Measurements from ENCODE around the gene PCDHGB4. TPM values are rescaled to one million over a fixed set of nuclear protein-coding genes. Genes with fewer than 3 reads are reported as not detected.
"Not testable (repeated sequence)": the region's sequence is repeated elsewhere in the genome, so short reads cannot be mapped to it uniquely, and the experiment has no call there.

Gene PCDHGB4
- polyA plus RNA-seq, 1 donor from 2014 or later, result 9.3 TPM

DNA sequence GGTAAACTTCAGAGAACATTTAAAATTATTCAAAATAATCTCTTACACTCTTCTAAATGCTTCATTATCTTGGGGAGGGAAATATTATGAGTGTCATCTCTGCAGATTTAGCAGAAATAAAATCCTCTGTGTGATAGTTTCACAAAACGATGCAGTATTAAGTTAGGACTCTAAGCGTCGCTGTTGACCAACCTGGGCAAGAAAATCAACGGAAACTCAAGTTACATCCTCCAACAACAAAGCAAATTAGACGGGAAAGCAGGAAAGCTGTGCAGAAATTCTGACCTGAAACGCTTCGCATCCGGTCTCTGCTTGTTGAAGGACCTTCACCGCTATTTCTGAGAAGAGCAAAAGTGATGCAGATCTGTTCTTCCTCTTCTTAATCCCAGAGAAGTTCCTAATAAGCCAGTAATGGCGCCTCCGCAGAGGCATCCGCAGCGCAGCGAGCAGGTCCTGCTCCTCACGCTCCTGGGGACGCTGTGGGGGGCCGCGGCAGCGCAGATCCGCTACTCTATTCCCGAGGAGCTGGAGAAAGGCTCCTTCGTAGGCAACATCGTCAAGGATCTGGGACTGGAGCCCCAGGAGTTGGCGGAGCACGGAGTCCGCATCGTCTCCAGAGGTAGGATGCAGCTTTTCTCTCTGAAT is 13.7 kb upstream of the PCDHGB4 start, which contains the start of gene PCDHGA6:
PCDHGA6 (plus strand) TSS at position 219 of the 645 bp plus-strand sequence; CDS start at position 412, 193 bp downstream.
- H3F3A ChIP-seq (ENCODE audit: insufficient read depth, low read length, poor library complexity, severe bottlenecking), result no peaks in the 10 kb centered on the region
- H3K9me3 ChIP-seq (ENCODE audit: low read length), result peaks cover 35% of the 10 kb centered on the region
- no peaks in the 10 kb centered on the region for H3K36me3 ChIP-seq (ENCODE audit: insufficient read depth, low read length)
- no peak within 1 kb of the TSS for H3K4me3 ChIP-seq (ENCODE audit: low read length)
- no peaks in the 10 kb centered on the region for H3K27me3 ChIP-seq (ENCODE audit: insufficient read depth, low read depth, low read length)
- H4K20me1 ChIP-seq (ENCODE audit: insufficient read depth), result no peaks in the 10 kb centered on the region
- no peak for TF ChIP-seq RAD21 (conservative IDR thresholded peaks at IDR 0.05)
- H3K4me2 ChIP-seq (ENCODE audit: low read length), result no peak within 1 kb of the TSS
- no peak within 1 kb of the TSS for H2AFZ ChIP-seq (ENCODE audit: low read depth, low read length)
- H3K9me2 ChIP-seq (ENCODE audit: insufficient read depth, low read length), result no peaks in the 10 kb centered on the region
- H3K79me2 ChIP-seq (replicated peaks; ENCODE audit: insufficient read depth, low read length), result no peaks in the 10 kb centered on the region
- no peak within 1 kb of the TSS for H3K9ac ChIP-seq (ENCODE audit: low read length)
- no peak within 1 kb of the TSS for H3K27ac ChIP-seq (ENCODE audit: low read length)

DNA sequence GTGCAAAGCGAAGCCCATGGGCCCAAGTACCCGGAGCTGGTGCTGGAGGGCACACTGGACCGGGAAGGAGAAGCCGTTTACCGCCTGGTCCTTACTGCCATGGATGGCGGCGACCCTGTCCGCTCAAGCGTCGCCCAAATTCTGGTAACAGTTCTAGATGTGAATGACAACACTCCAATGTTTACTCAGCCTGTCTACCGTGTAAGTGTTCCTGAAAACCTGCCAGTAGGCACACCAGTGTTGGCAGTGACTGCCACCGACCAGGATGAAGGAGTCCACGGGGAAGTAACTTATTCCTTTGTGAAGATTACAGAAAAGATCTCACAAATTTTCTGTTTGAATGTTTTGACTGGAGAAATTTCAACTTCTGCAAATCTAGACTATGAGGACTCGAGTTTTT is 12.9 kb upstream of the PCDHGB4 start:
- H3K4me3 ChIP-seq (ENCODE audit: low read length), result no peak overlapping the region
- H3K9me3 ChIP-seq (ENCODE audit: low read length), result peaks cover 35% of the 10 kb centered on the region
- H3K27me3 ChIP-seq (ENCODE audit: insufficient read depth, low read depth, low read length), result no peaks in the 10 kb centered on the region
- no peak overlapping the region for H3K27ac ChIP-seq (ENCODE audit: low read length)
- H3K79me2 ChIP-seq (replicated peaks; ENCODE audit: insufficient read depth, low read length), result no peaks in the 10 kb centered on the region
- no peak overlapping the region for H3K9ac ChIP-seq (ENCODE audit: low read length)
- H3K9me2 ChIP-seq (ENCODE audit: insufficient read depth, low read length), result no peaks in the 10 kb centered on the region
- H3F3A ChIP-seq (ENCODE audit: insufficient read depth, low read length, poor library complexity, severe bottlenecking), result no peaks in the 10 kb centered on the region
- H4K20me1 ChIP-seq (ENCODE audit: insufficient read depth), result no peaks in the 10 kb centered on the region
- TF ChIP-seq SMC3 (conservative IDR thresholded peaks at IDR 0.05; ENCODE audit: poor library complexity) (no peak), EP300 (conservative IDR thresholded peaks at IDR 0.05; ENCODE audit: poor library complexity, severe bottlenecking) (no peak)
- TF ChIP-seq, protein P1, sequence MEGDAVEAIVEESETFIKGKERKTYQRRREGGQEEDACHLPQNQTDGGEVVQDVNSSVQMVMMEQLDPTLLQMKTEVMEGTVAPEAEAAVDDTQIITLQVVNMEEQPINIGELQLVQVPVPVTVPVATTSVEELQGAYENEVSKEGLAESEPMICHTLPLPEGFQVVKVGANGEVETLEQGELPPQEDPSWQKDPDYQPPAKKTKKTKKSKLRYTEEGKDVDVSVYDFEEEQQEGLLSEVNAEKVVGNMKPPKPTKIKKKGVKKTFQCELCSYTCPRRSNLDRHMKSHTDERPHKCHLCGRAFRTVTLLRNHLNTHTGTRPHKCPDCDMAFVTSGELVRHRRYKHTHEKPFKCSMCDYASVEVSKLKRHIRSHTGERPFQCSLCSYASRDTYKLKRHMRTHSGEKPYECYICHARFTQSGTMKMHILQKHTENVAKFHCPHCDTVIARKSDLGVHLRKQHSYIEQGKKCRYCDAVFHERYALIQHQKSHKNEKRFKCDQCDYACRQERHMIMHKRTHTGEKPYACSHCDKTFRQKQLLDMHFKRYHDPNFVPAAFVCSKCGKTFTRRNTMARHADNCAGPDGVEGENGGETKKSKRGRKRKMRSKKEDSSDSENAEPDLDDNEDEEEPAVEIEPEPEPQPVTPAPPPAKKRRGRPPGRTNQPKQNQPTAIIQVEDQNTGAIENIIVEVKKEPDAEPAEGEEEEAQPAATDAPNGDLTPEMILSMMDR (IDR thresholded peaks at IDR 0.05; ENCODE audit: poor library complexity, severe bottlenecking), result no peak
- H3K4me2 ChIP-seq (ENCODE audit: low read length), result no peak overlapping the region
- H3K36me3 ChIP-seq (ENCODE audit: insufficient read depth, low read length), result no peaks in the 10 kb centered on the region
- no peak overlapping the region for H2AFZ ChIP-seq (ENCODE audit: low read depth, low read length)

- H3K9me3 ChIP-seq (ENCODE audit: low read length), result peaks cover 31% of the 10 kb centered on the region
- H3K27me3 ChIP-seq (ENCODE audit: insufficient read depth, low read depth, low read length); H3K9ac ChIP-seq (ENCODE audit: low read length): not testable (repeated sequence)
Observed at GRCh38 chr5:141375444-141376155, 11.9 kb upstream of the PCDHGB4 start.

More at GRCh38 chr5:141375444-141376155, 11.9 kb upstream of the PCDHGB4 start:
- not testable (repeated sequence) for H3K4me3 ChIP-seq (ENCODE audit: low read length); H4K20me1 ChIP-seq (ENCODE audit: insufficient read depth); H3K27ac ChIP-seq (ENCODE audit: low read length); H3K36me3 ChIP-seq (ENCODE audit: insufficient read depth, low read length); H3F3A ChIP-seq (ENCODE audit: insufficient read depth, low read length, poor library complexity, severe bottlenecking); H3K79me2 ChIP-seq (replicated peaks; ENCODE audit: insufficient read depth, low read length); H3K4me2 ChIP-seq (ENCODE audit: low read length); H2AFZ ChIP-seq (ENCODE audit: low read depth, low read length); H3K9me2 ChIP-seq (ENCODE audit: insufficient read depth, low read length)
